Astrocyte (in vitro differentiated cells and primary cell): ENCODE data around the gene HOXD9. TPM values are rescaled to one million over a fixed set of nuclear protein-coding genes. Genes with fewer than 3 reads are reported as not detected.
A peak's percentile ranks its signal among the peaks of the same experiment; 100 is the strongest.

Experiments
- DNase-seq: peaks from one replicate; pipeline ENCODE4 v3.0.0-alpha.2; 2010; ENCODE audit warnings: low read depth
- FAIRE-seq: peaks from 2 replicates; lab custom pipeline; 2011; peaks lifted over from hg19 to GRCh38; lab: Jason Lieb, UNC
- H2AFZ ChIP-seq: 2 replicates; pipeline ENCODE4 v1.6.0; 2012; ENCODE audit warnings: low read depth, low read length, inconsistent platforms
- H3K27ac ChIP-seq: 2 replicates; pipeline ENCODE4 v1.5.1; 2011; ENCODE audit warnings: low read depth, low read length, inconsistent platforms
- H3K27me3 ChIP-seq: 2 replicates; pipeline ENCODE4 v1.6.0; 2011; ENCODE audit warnings: low read length, inconsistent platforms; ENCODE audit not compliant: insufficient read depth
- H3K36me3 ChIP-seq: 2 replicates; pipeline ENCODE4 v1.5.1; 2011; ENCODE audit warnings: low read length, inconsistent platforms; ENCODE audit not compliant: insufficient read depth
- H3K4me1 ChIP-seq: 2 replicates; pipeline ENCODE4 v1.5.1; 2011; ENCODE audit warnings: low read length, inconsistent platforms; ENCODE audit not compliant: insufficient read depth
- H3K4me2 ChIP-seq: 2 replicates; pipeline ENCODE4 v1.6.0; 2012; ENCODE audit warnings: low read length, inconsistent platforms
- H3K4me3 ChIP-seq: 2 replicates; pipeline ENCODE4 v1.5.1; 2011; ENCODE audit warnings: low read depth, mild to moderate bottlenecking, low read length, inconsistent platforms; ENCODE audit not compliant: insufficient read depth
- H3K79me2 ChIP-seq: 2 replicates; pipeline ENCODE4 v1.6.0; 2012; ENCODE audit warnings: mild to moderate bottlenecking, low read length, inconsistent platforms; ENCODE audit not compliant: insufficient read depth
- H3K9ac ChIP-seq: 2 replicates; pipeline ENCODE4 v1.6.0; 2012; ENCODE audit warnings: mild to moderate bottlenecking, low read length, inconsistent platforms
- H3K9me3 ChIP-seq: 2 replicates; pipeline ENCODE4 v1.5.1; 2012; ENCODE audit warnings: low read depth, mild to moderate bottlenecking, low read length, inconsistent platforms; ENCODE audit not compliant: insufficient read depth
- H4K20me1 ChIP-seq: 2 replicates; pipeline ENCODE4 v1.6.0; 2012; ENCODE audit warnings: low read length, inconsistent platforms; ENCODE audit not compliant: insufficient read depth
- H3K27ac Mint-ChIP-seq: one replicate; pipeline ENCODE4 v1.8.0; 2021; ENCODE audit warnings: mild to moderate bottlenecking, mixed read lengths; ENCODE audit not compliant: unreplicated experiment
- H3K27me3 Mint-ChIP-seq: one replicate; pipeline ENCODE4 v1.8.0; 2021; ENCODE audit warnings: low read depth, mixed read lengths; ENCODE audit not compliant: unreplicated experiment
- H3K36me3 Mint-ChIP-seq: one replicate; pipeline ENCODE4 v1.8.0; 2021; ENCODE audit warnings: low read depth, mixed read lengths; ENCODE audit not compliant: unreplicated experiment
- H3K4me1 Mint-ChIP-seq: one replicate; pipeline ENCODE4 v1.8.0; 2021; ENCODE audit warnings: low read depth, mixed read lengths; ENCODE audit not compliant: unreplicated experiment
- H3K4me3 Mint-ChIP-seq: one replicate; pipeline ENCODE4 v1.8.0; 2021; ENCODE audit warnings: mild to moderate bottlenecking, moderate library complexity, mixed read lengths; ENCODE audit not compliant: unreplicated experiment
- H3K9me3 Mint-ChIP-seq: one replicate; pipeline ENCODE4 v1.8.0; 2021; ENCODE audit warnings: mild to moderate bottlenecking, mixed read lengths; ENCODE audit not compliant: unreplicated experiment
- EZH2 ChIP-seq: IDR thresholded peaks from 2 replicates; pipeline ENCODE4 v1.6.1; 2012; ENCODE audit warnings: mild to moderate bottlenecking, low read length, inconsistent platforms; ENCODE audit not compliant: insufficient read depth
- total RNA-seq: library from RNA; stranded (reverse); gene quantifications from 2 replicates; pipeline ENCODE4 v1.2.1, GENCODE V29; 2021
- TF ChIP-seq, protein P1 (sequence below): IDR thresholded peaks from 2 replicates; pipeline ENCODE4 v1.5.1; 2011; ENCODE audit warnings: low read depth, mild to moderate bottlenecking, inconsistent platforms, low read length, moderate library complexity; ENCODE audit not compliant: insufficient read depth

Gene HOXD9
- total RNA-seq, 1 donor from 2014 or later: not detected

DNA sequence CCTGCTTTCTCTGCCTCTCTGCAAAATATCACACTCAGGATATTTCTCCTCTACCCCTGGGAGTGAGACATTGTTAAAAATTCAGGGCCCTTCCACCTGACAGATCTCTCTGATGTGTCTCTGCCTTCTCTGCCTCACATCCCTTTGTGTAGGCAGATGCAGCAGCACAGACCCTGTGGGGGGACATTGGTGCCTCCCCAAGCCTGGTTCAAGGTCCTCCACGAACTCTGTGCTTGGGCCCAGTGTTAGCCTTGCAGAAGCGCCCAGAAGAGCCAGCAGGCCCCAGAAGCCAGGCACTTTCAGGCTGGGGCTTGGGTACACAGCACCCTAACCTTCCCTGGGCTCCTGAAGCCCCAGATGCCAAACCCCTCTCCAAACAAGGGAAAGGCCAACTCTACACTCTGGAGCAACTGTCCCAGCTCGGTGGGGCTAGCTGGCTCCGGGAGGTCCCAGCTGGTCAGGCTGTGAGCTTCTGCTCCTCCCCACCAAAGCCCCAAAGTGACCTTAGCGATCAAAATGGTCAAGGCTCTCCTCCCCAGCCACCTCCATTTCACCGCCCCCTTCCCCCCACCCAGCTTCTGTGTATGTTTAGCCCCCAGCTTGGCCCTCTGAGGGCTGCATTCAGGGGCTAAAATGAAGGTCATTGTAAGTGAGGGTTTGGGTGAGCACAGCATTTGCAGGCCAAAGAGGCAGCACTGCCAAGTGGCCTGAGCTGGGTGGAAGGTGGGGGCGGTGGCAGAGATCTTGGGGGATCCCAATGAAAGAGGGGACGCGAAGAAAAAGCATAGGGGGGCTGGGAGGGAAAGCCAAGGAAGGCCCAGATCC, 2.6 kb downstream of the HOXD9 start:
- Mint-ChIP-seq H3K9me3 (peaks cover 19% of the 10 kb centered on the region), H3K36me3 (no peaks in the 10 kb centered on the region), H3K27ac (no peak overlapping the region), H3K4me3 (no peak overlapping the region), H3K4me1 (peaks cover 3% of the 10 kb centered on the region), H3K27me3 (peaks cover 69% of the 10 kb centered on the region)
- no peak overlapping the region for H3K4me3 ChIP-seq
- H3K79me2 ChIP-seq: no peaks in the 10 kb centered on the region
- no peak overlapping the region for H3K9ac ChIP-seq
- peaks cover 8% of the 10 kb centered on the region for H3K4me1 ChIP-seq
- no peak overlapping the region for H3K4me2 ChIP-seq
- H2AFZ ChIP-seq: no peak overlapping the region
- no peaks in the 10 kb centered on the region for H3K36me3 ChIP-seq
- DNase-seq: no peak
- H3K27ac ChIP-seq: no peak overlapping the region
- H4K20me1 ChIP-seq: no peaks in the 10 kb centered on the region
- no peak for FAIRE-seq
- H3K9me3 ChIP-seq: peaks cover 3% of the 10 kb centered on the region
- peak; percentile 8 for TF ChIP-seq EZH2
- TF ChIP-seq, protein P1, sequence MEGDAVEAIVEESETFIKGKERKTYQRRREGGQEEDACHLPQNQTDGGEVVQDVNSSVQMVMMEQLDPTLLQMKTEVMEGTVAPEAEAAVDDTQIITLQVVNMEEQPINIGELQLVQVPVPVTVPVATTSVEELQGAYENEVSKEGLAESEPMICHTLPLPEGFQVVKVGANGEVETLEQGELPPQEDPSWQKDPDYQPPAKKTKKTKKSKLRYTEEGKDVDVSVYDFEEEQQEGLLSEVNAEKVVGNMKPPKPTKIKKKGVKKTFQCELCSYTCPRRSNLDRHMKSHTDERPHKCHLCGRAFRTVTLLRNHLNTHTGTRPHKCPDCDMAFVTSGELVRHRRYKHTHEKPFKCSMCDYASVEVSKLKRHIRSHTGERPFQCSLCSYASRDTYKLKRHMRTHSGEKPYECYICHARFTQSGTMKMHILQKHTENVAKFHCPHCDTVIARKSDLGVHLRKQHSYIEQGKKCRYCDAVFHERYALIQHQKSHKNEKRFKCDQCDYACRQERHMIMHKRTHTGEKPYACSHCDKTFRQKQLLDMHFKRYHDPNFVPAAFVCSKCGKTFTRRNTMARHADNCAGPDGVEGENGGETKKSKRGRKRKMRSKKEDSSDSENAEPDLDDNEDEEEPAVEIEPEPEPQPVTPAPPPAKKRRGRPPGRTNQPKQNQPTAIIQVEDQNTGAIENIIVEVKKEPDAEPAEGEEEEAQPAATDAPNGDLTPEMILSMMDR: no peak
- peaks cover 93% of the 10 kb centered on the region for H3K27me3 ChIP-seq

DNA sequence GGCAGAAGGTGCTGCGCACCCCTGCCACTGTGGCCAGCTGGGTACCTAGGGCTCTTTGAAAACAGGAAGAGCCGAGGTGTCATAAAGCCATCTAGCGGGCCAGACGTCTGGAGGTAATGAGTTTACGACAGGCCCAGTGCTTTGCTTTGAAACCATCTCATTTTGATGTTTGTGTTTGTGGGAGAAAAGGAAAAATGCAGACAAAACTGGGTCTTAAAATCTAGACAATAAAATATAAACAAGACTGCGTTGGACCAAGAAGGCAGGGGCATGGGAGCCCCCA, 3.2 kb downstream of the HOXD9 start:
- Mint-ChIP-seq H3K4me1 (peaks cover 3% of the 10 kb centered on the region), H3K9me3 (peaks cover 17% of the 10 kb centered on the region), H3K27ac (no peak overlapping the region), H3K4me3 (no peak overlapping the region), H3K27me3 (peaks cover 65% of the 10 kb centered on the region), H3K36me3 (no peaks in the 10 kb centered on the region)
- DNase-seq (no peak), FAIRE-seq (no peak)
- no peaks in the 10 kb centered on the region for H4K20me1 ChIP-seq
- H3K4me2 ChIP-seq: no peak overlapping the region
- H3K27ac ChIP-seq: no peak overlapping the region
- H3K79me2 ChIP-seq: no peaks in the 10 kb centered on the region
- H3K4me1 ChIP-seq: peaks cover 8% of the 10 kb centered on the region
- H3K9ac ChIP-seq: no peak overlapping the region
- peaks cover 91% of the 10 kb centered on the region for H3K27me3 ChIP-seq
- H3K4me3 ChIP-seq: no peak overlapping the region
- TF ChIP-seq EZH2: no peak
- TF ChIP-seq, protein P1: no peak
- H2AFZ ChIP-seq: no peak overlapping the region
- no peaks in the 10 kb centered on the region for H3K36me3 ChIP-seq
- H3K9me3 ChIP-seq: no peaks in the 10 kb centered on the region
